ENCODE data around the gene ANKRD63. TPM values are rescaled to one million over a fixed set of nuclear protein-coding genes. Genes with fewer than 3 reads are reported as not detected.
A peak's percentile ranks its signal among the peaks of the same experiment; 100 is the strongest.

The ANKRD63 gene
- polyA plus RNA-seq, 1 donor (not counting 4 experiments of a cell fraction or from before 2014, with no cell fraction given) = not detected

DNA sequence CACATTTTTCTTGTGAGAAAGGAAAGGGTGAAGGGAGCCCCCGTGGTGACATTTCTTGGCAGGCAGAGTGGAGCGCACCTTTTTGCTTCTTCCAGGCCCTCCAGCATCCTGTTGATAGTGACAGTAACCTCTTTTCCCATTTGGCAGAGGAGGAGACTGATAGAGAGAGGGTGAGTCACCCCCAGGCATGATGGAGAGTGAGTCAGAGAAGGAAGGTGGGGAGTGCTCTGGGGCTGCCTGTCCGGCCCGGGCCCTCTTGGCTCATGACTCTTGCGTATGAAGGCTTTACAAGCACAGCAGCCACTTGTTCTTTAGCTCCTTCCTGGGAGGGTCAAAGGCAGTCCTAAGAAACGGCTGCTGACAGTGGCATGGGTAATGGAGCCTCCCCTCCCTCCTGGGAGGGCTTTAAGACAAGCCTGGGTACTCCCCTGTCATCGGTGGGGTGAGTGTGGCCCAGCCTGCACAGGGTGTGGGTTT is 16.0 kb downstream of the ANKRD63 start:
- dilution Hi-C loops (cut with MboI; ENCODE audit: extremely low pct_ligation_motif_present, low sequenced_read_pairs) = no loop called here
- TF ChIP-seq, protein P1, sequence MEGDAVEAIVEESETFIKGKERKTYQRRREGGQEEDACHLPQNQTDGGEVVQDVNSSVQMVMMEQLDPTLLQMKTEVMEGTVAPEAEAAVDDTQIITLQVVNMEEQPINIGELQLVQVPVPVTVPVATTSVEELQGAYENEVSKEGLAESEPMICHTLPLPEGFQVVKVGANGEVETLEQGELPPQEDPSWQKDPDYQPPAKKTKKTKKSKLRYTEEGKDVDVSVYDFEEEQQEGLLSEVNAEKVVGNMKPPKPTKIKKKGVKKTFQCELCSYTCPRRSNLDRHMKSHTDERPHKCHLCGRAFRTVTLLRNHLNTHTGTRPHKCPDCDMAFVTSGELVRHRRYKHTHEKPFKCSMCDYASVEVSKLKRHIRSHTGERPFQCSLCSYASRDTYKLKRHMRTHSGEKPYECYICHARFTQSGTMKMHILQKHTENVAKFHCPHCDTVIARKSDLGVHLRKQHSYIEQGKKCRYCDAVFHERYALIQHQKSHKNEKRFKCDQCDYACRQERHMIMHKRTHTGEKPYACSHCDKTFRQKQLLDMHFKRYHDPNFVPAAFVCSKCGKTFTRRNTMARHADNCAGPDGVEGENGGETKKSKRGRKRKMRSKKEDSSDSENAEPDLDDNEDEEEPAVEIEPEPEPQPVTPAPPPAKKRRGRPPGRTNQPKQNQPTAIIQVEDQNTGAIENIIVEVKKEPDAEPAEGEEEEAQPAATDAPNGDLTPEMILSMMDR (optimal IDR thresholded peaks at IDR 0.05 in 1 of 3, IDR thresholded peaks at IDR 0.05 in 1 of 3, conservative IDR thresholded peaks at IDR 0.05 in 1 of 3; ENCODE audit: extremely low read depth in 1 of 3, insufficient read depth in 2 of 3, low read length in 3 of 3) = no peak
- TF ChIP-seq EZH2 (IDR thresholded peaks at IDR 0.05; ENCODE audit: low read length) = no peak
- Histone ChIP-seq H3K9me1 (ENCODE audit: control insufficient read depth, extremely low read depth, insufficient read depth, low read length) (no peaks in the 10 kb centered on the region), H3K9me3 (ENCODE audit: control insufficient read depth, low read depth, low read length) (no peaks in the 10 kb centered on the region), H4K20me1 (ENCODE audit: control insufficient read depth, extremely low read depth, insufficient read depth, low read length) (peaks cover 3% of the 10 kb centered on the region), H3K4me3 (ENCODE audit: control insufficient read depth in 2 of 3, extremely low read depth in 1 of 3, insufficient read depth in 2 of 3, low read depth in 1 of 3, low read length in 3 of 3) (no peak overlapping the region), H3K4me2 (ENCODE audit: control insufficient read depth, extremely low read depth, insufficient read depth, low read depth, low read length) (peak overlapping the region; percentile 22), H3K36me3 (ENCODE audit: control insufficient read depth in 2 of 2, extremely low read depth in 1 of 2, insufficient read depth in 2 of 2, low read length in 2 of 2) (peaks cover 31 to 41% of the 10 kb centered on the region in 2 experiments), H2AFZ (ENCODE audit: control insufficient read depth, low read length) (no peak overlapping the region), H3K4me1 (ENCODE audit: control insufficient read depth, extremely low read depth, insufficient read depth, low read length) (peaks cover 14% of the 10 kb centered on the region), H3K9ac (ENCODE audit: control insufficient read depth, extremely low read depth, insufficient read depth, low read length) (peak overlapping the region; percentile 52), H3K27ac (ENCODE audit: control insufficient read depth, insufficient read depth, low read length) (peak overlapping the region; percentile 75), H3K79me2 (ENCODE audit: control insufficient read depth, insufficient read depth, low read length) (no peaks in the 10 kb centered on the region), H3K27me3 (ENCODE audit: control insufficient read depth, extremely low read depth, insufficient read depth, low read length) (no peaks in the 10 kb centered on the region)
- DNase-seq (ENCODE audit: low read depth, low spot score) (peak; percentile 83), FAIRE-seq (peak; percentile 97)

DNA sequence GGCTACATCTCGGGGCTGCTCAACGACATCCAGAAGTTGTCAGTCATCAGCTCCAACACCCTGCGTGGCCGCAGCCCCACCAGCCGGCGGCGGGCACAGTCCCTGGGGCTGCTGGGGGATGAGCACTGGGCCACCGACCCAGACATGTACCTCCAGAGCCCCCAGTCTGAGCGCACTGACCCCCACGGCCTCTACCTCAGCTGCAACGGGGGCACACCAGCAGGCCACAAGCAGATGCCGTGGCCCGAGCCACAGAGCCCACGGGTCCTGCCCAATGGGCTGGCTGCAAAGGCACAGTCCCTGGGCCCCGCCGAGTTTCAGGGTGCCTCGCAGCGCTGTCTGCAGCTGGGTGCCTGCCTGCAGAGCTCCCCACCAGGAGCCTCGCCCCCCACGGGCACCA is 17.0 kb downstream of the ANKRD63 start:
- FAIRE-seq = no peak
- Histone ChIP-seq H3K4me1 (ENCODE audit: control insufficient read depth, extremely low read depth, insufficient read depth, low read length) (peaks cover 14% of the 10 kb centered on the region), H4K20me1 (ENCODE audit: control insufficient read depth, extremely low read depth, insufficient read depth, low read length) (peaks cover 3% of the 10 kb centered on the region), H3K9me1 (ENCODE audit: control insufficient read depth, extremely low read depth, insufficient read depth, low read length) (no peaks in the 10 kb centered on the region), H3K27me3 (ENCODE audit: control insufficient read depth, extremely low read depth, insufficient read depth, low read length) (no peaks in the 10 kb centered on the region), H3K36me3 (ENCODE audit: control insufficient read depth in 2 of 2, extremely low read depth in 1 of 2, insufficient read depth in 2 of 2, low read length in 2 of 2) (peaks cover 33 to 41% of the 10 kb centered on the region in 2 experiments), H3K27ac (ENCODE audit: control insufficient read depth, insufficient read depth, low read length) (no peak overlapping the region), H3K4me2 (ENCODE audit: control insufficient read depth, extremely low read depth, insufficient read depth, low read depth, low read length) (no peak overlapping the region), H3K9ac (ENCODE audit: control insufficient read depth, extremely low read depth, insufficient read depth, low read length) (no peak overlapping the region), H2AFZ (ENCODE audit: control insufficient read depth, low read length) (no peak overlapping the region), H3K4me3 (ENCODE audit: control insufficient read depth in 2 of 3, extremely low read depth in 1 of 3, insufficient read depth in 2 of 3, low read depth in 1 of 3, low read length in 3 of 3) (no peak overlapping the region), H3K9me3 (ENCODE audit: control insufficient read depth, low read depth, low read length) (no peaks in the 10 kb centered on the region), H3K79me2 (ENCODE audit: control insufficient read depth, insufficient read depth, low read length) (no peaks in the 10 kb centered on the region)
- DNase-seq (ENCODE audit: low read depth, low spot score) = no peak
- no peak for TF ChIP-seq EZH2 (IDR thresholded peaks at IDR 0.05; ENCODE audit: low read length)
- TF ChIP-seq, protein P1 (optimal IDR thresholded peaks at IDR 0.05 in 1 of 3, IDR thresholded peaks at IDR 0.05 in 1 of 3, conservative IDR thresholded peaks at IDR 0.05 in 1 of 3; ENCODE audit: extremely low read depth in 1 of 3, insufficient read depth in 2 of 3, low read length in 3 of 3) = no peak
- dilution Hi-C loops (cut with MboI; ENCODE audit: extremely low pct_ligation_motif_present, low sequenced_read_pairs) = no loop called here

All from keratinocyte (primary cell).